Osteocyte (in vitro differentiated cells): ENCODE measurements around the gene FAM78A. TPM values are rescaled to one million over a fixed set of nuclear protein-coding genes. Genes with fewer than 3 reads are reported as not detected.

Experiments used
- DNase-seq: peaks from one replicate; pipeline ENCODE4 v3.0.0; 2021; ENCODE audit warnings: mixed read lengths; ENCODE audit not compliant: unreplicated experiment; ENCODE audit errors: extremely low spot score
- H3K27ac Mint-ChIP-seq: one replicate; pipeline ENCODE4 v1.8.0; 2021; ENCODE audit warnings: mild to moderate bottlenecking, mixed read lengths; ENCODE audit not compliant: unreplicated experiment
- H3K27me3 Mint-ChIP-seq: one replicate; pipeline ENCODE4 v1.8.0; 2021; ENCODE audit warnings: mixed read lengths; ENCODE audit not compliant: unreplicated experiment
- H3K36me3 Mint-ChIP-seq: one replicate; pipeline ENCODE4 v1.8.0; 2021; ENCODE audit warnings: mixed read lengths; ENCODE audit not compliant: unreplicated experiment
- H3K4me1 Mint-ChIP-seq: one replicate; pipeline ENCODE4 v1.8.0; 2021; ENCODE audit warnings: mixed read lengths; ENCODE audit not compliant: unreplicated experiment
- H3K4me3 Mint-ChIP-seq: one replicate; pipeline ENCODE4 v1.8.0; 2021; ENCODE audit warnings: mild to moderate bottlenecking, moderate library complexity, mixed read lengths; ENCODE audit not compliant: unreplicated experiment
- H3K9me3 Mint-ChIP-seq: one replicate; pipeline ENCODE4 v1.8.0; 2021; ENCODE audit warnings: mixed read lengths; ENCODE audit not compliant: unreplicated experiment
- CTCF ChIP-seq: fragments of 200-600 bp; sonication (generic); IDR thresholded peaks from 2 replicates; pipeline ENCODE4 v1.5.0; 2021; ENCODE audit warnings: antibody characterized with exemption, mild to moderate bottlenecking, moderate library complexity
- total RNA-seq: library from RNA; stranded (reverse); gene quantifications from 2 replicates; pipeline ENCODE4 v1.2.1, GENCODE V29; 2021

Gene FAM78A
- total RNA-seq, 1 donor from 2014 or later, result 1.0 TPM

GRCh38 chr9:131290767-131291370 is 14.6 kb upstream of the FAM78A start:
- Mint-ChIP-seq H3K4me1 (no peaks in the 10 kb centered on the region), H3K9me3 (no peaks in the 10 kb centered on the region), H3K4me3 (no peak overlapping the region), H3K27me3 (peaks cover 6% of the 10 kb centered on the region), H3K27ac (no peak overlapping the region), H3K36me3 (no peaks in the 10 kb centered on the region)
- no peak for DNase-seq
- no peak for TF ChIP-seq CTCF

- Mint-ChIP-seq H3K4me1 (no peaks in the 10 kb centered on the region), H3K4me3 (no peak overlapping the region), H3K36me3 (no peaks in the 10 kb centered on the region), H3K9me3 (no peaks in the 10 kb centered on the region), H3K27me3 (peaks cover 1% of the 10 kb centered on the region), H3K27ac (no peak overlapping the region)
- TF ChIP-seq CTCF, result no peak
- no peak for DNase-seq
These were observed 13.9 kb upstream of the FAM78A start for GRCh38 chr9:131290036-131290766.

GRCh38 chr9:131289301-131290035 is 13.2 kb upstream of the FAM78A start, which contains the start of gene PLPP7:
Gene PLPP7, plus strand, starts transcription at chr9:131289723. Its CDS starts 275 bp downstream, at chr9:131289998.
- Mint-ChIP-seq H3K27me3 (no peaks in the 10 kb centered on the region), H3K36me3 (no peaks in the 10 kb centered on the region), H3K9me3 (no peaks in the 10 kb centered on the region), H3K27ac (no peak within 1 kb of the TSS), H3K4me3 (no peak within 1 kb of the TSS), H3K4me1 (no peaks in the 10 kb centered on the region)
- DNase-seq, result no peak
- TF ChIP-seq CTCF, result no peak

- no peaks in the 10 kb centered on the region for H3K9me3 Mint-ChIP-seq
- no peak for DNase-seq
- no peaks in the 10 kb centered on the region for H3K36me3 Mint-ChIP-seq
- H3K4me1 Mint-ChIP-seq, result peaks cover 2% of the 10 kb centered on the region
- TF ChIP-seq CTCF, result no peak
- H3K4me3 Mint-ChIP-seq, result no peak overlapping the region
- no peak overlapping the region for H3K27ac Mint-ChIP-seq
- peaks cover 7% of the 10 kb centered on the region for H3K27me3 Mint-ChIP-seq
These were observed 11.9 kb upstream of the FAM78A start for GRCh38 chr9:131288217-131288616.

DNA sequence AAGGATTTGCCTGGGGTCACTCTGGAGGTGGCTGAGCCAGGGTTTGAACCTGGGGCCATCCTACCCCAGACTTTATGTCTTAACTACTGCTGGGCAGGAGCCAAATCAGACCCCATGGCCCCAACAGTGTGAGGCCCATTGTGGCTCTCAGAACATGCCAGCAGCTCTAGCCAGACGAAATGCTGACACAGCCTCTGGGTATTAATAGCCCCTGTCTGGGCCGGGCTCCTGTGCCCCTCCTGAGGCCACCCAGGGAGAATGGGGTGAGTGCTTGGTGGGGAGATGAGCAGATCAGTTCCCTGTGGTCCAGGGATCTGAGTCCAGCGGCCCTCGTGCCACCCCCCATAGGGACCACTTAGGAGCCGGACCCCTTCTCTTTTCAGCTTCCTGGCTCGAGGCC is 11.0 kb upstream of the FAM78A start:
- Mint-ChIP-seq H3K4me3 (no peak overlapping the region), H3K9me3 (no peaks in the 10 kb centered on the region), H3K36me3 (no peaks in the 10 kb centered on the region), H3K27me3 (peaks cover 8% of the 10 kb centered on the region), H3K27ac (no peak overlapping the region), H3K4me1 (peaks cover 3% of the 10 kb centered on the region)
- TF ChIP-seq CTCF, result no peak
- no peak for DNase-seq
